ENCODE data around the gene TAF15.

DNA sequence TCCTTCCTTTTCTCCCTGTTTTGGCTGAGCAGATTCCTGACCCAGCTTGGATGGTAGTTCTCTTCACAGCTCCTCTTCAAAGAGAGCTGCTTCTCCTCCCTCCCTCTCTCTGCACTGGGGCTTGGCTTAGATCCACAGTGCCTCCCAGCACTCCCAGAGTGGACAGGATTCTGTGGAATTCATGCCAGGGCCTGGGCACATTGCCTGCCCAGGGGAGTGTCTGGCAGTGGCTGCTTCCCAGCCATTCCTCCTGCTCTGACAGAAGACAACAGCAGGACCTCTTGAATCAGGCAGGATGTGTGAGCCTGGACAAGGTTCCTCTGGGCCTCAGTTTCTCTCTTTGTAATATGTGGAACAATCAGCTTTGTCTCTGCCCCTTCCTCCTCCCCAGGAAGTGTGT, 9.3 kb upstream of the TAF15 start:
- TF ChIP-seq EZH2 (IDR thresholded peaks at IDR 0.05) (no peak), POLR2AphosphoS5 (IDR thresholded peaks at IDR 0.05; ENCODE audit: borderline replicate concordance, low read depth, low read length) (no peak)
